KMS-11 (cell line): ENCODE results near the gene LPIN3.

ENCODE experiments used
- H2AFZ ChIP-seq: fragments of 200-600 bp; sonication (generic); 2 replicates; pipeline ENCODE4 v1.6.1; 2016; ENCODE audit warnings: antibody characterized with exemption, mixed run types, low read depth
- H3K27ac ChIP-seq: fragments of 200-600 bp; sonication (generic); 2 replicates; pipeline ENCODE4 v1.6.1; 2016; ENCODE audit warnings: mild to moderate bottlenecking, mixed run types
- H3K27me3 ChIP-seq: fragments of 200-600 bp; sonication (generic); 2 replicates; pipeline ENCODE4 v1.6.1; 2017; ENCODE audit warnings: mild to moderate bottlenecking, low read depth, mixed run types, moderate library complexity; ENCODE audit not compliant: insufficient read depth
- H3K36me3 ChIP-seq: fragments of 200-600 bp; sonication (generic); 2 replicates; pipeline ENCODE4 v1.6.1; 2017; ENCODE audit warnings: mild to moderate bottlenecking, mixed run types; ENCODE audit not compliant: insufficient read depth
- H3K4me1 ChIP-seq: fragments of 200-600 bp; sonication (generic); 2 replicates; pipeline ENCODE4 v1.6.1; 2016; ENCODE audit warnings: mild to moderate bottlenecking, low read depth, mixed run types; ENCODE audit not compliant: poor library complexity, severe bottlenecking
- H3K4me2 ChIP-seq: fragments of 200-600 bp; sonication (generic); 2 replicates; pipeline ENCODE4 v1.7.0; 2016; ENCODE audit warnings: mild to moderate bottlenecking, mixed run types
- H3K4me3 ChIP-seq: fragments of 200-600 bp; sonication (generic); IDR thresholded peaks from 2 replicates; pipeline ENCODE4 v1.6.1; 2017; ENCODE audit warnings: low read depth, low read length, mixed read lengths; ENCODE audit not compliant: insufficient read depth
- H3K79me2 ChIP-seq: fragments of 200-600 bp; sonication (generic); 2 replicates; pipeline ENCODE4 v1.6.1; 2016; ENCODE audit warnings: low read depth, mixed run types; ENCODE audit not compliant: insufficient read depth
- H3K9ac ChIP-seq: fragments of 200-600 bp; sonication (generic); 2 replicates; pipeline ENCODE4 v1.6.1; 2016; ENCODE audit warnings: mild to moderate bottlenecking, mixed run types
- H4K20me1 ChIP-seq: fragments of 200-600 bp; sonication (generic); 2 replicates; pipeline ENCODE4 v1.6.1; 2016; ENCODE audit warnings: mild to moderate bottlenecking, mixed run types; ENCODE audit not compliant: insufficient read depth
- TF ChIP-seq, protein P1 (sequence below): fragments of 200-600 bp; sonication (generic); conservative IDR thresholded peaks from 2 replicates; pipeline ENCODE4 v1.6.1; 2017; ENCODE audit warnings: low read depth, mild to moderate bottlenecking, antibody characterized with exemption, low read length, moderate library complexity, mixed read lengths

LPIN3 gene

DNA sequence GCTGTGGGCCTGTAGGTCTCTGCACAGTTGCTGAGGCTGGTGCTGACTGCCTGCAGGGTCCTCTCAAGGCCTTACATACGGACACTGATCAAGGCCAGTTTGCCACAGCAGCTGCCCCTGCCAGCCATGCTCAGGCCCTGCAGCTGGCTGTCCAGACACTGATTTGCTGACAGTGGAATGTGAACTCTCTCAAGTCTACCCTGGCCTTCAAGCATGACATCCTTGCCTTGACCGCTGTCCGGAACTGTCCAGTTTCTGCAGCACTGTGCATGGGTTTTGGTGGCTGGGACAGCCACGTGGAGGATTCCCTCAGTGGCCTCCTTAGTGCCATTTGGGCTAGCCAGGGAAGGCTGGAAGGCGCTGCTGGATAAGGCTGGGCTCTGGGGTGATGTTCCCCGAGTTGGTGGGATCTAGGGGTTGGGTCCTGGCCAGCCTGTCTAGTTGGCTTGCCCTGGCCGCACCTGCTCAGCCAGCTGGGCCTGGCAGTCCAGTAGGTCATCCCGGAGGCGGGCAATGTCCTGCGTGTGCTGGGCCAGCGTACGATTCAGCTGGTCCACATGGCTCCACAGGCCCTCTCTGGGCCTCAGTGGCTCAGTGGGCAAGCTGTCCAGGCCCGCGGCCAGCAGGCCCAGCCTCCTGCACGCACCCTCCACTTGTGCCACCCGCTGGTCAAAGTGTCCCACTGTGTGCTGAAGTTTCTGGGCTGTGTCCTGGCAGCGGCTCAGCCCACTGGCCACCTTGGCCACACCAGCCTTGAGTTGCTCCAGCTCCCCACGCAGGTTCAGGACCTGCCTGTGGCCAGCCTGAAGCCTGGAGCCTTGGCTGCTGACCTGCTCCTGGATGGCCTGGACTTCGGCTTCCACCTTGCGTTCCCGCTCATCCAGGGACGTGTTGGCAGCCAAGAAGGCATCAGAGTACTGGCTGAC lies 20.5 kb downstream of the LPIN3 start:
- H3K4me3 ChIP-seq = no peak overlapping the region
- no peaks in the 10 kb centered on the region for H3K27me3 ChIP-seq
- no peaks in the 10 kb centered on the region for H3K4me1 ChIP-seq
- no peaks in the 10 kb centered on the region for H3K79me2 ChIP-seq
- H3K36me3 ChIP-seq = no peaks in the 10 kb centered on the region
- TF ChIP-seq, protein P1, sequence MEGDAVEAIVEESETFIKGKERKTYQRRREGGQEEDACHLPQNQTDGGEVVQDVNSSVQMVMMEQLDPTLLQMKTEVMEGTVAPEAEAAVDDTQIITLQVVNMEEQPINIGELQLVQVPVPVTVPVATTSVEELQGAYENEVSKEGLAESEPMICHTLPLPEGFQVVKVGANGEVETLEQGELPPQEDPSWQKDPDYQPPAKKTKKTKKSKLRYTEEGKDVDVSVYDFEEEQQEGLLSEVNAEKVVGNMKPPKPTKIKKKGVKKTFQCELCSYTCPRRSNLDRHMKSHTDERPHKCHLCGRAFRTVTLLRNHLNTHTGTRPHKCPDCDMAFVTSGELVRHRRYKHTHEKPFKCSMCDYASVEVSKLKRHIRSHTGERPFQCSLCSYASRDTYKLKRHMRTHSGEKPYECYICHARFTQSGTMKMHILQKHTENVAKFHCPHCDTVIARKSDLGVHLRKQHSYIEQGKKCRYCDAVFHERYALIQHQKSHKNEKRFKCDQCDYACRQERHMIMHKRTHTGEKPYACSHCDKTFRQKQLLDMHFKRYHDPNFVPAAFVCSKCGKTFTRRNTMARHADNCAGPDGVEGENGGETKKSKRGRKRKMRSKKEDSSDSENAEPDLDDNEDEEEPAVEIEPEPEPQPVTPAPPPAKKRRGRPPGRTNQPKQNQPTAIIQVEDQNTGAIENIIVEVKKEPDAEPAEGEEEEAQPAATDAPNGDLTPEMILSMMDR = no peak
- no peak overlapping the region for H3K27ac ChIP-seq
- no peak overlapping the region for H3K9ac ChIP-seq
- no peak overlapping the region for H2AFZ ChIP-seq
- H4K20me1 ChIP-seq = no peaks in the 10 kb centered on the region
- H3K4me2 ChIP-seq = no peak overlapping the region

DNA sequence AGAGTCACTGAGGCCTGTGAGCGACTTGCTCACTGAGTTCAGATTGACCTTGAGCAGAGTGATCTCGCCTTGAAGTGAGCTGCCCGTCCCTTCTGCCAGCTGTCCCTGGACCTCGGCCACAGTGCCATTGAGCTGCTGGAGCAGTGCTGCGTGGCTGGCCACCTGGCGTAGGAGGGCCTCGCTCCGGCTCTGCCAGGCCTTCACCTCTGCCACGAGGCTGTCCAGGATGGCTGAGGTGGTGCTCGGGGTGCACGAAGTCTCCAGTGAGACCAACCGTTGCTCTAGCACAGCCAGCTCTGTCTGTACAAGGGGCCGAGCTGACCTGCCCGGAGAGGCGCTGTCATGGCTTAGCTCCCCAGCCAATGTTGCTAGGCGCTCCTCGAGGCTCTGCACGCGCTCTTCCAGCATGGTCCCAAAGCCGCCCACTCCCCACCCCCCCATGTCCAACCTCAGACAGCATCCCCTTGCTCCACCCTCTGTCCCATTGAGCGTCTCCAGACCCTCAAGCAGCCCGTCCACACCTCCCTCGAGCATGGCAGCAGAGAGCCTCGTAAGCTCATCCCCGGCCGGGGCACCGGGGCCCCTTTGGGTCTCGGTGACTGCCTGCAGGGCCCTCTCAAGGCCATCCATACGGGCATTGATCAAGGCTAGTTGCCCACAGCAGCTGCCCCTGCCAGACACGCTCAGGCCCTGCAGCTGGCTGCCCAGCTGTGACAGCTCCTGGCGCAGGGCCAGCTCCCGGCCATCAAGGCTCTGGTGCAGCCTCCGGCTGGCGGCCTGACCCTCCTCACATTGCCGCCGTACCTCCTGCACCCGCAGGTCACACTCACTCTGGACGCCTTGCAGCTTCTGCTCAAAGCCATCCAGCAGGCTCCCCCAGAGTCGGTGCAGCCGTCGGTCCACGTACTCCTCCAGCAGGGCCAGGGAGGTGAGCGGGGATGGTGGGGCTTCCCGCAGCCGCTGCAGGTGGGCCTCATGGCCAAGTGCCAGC lies 21.4 kb downstream of the LPIN3 start:
- Histone ChIP-seq H3K36me3 (no peaks in the 10 kb centered on the region), H3K4me1 (no peaks in the 10 kb centered on the region), H3K9ac (no peak overlapping the region), H3K27me3 (no peaks in the 10 kb centered on the region), H3K79me2 (no peaks in the 10 kb centered on the region), H2AFZ (no peak overlapping the region), H3K27ac (no peak overlapping the region), H3K4me2 (no peak overlapping the region), H3K4me3 (no peak overlapping the region), H4K20me1 (no peaks in the 10 kb centered on the region)
- TF ChIP-seq, protein P1 = no peak

DNA sequence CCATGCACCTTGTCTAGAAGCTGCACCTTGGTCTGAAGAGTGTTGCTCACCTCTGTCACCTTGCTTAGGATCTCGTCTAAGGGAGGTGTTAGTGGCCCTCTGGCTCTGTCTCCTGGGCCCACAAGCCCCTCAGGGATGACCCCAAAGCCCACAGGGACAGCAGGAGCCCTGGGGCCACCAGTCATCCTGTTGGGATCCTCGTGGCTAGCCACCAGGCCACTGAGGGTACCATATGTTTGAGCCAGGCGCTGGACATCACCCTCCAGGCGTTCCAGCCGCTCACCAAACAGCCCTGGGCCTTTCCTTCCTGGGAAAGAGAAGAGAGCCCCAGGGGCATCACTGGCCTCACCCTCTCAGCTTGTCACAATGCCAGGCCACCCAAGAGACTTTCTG lies 22.1 kb downstream of the LPIN3 start:
- Histone ChIP-seq H3K4me2 (no peak overlapping the region), H3K36me3 (no peaks in the 10 kb centered on the region), H3K27ac (no peak overlapping the region), H3K27me3 (no peaks in the 10 kb centered on the region), H3K4me3 (no peak overlapping the region), H3K4me1 (no peaks in the 10 kb centered on the region), H4K20me1 (no peaks in the 10 kb centered on the region), H3K9ac (no peak overlapping the region), H2AFZ (no peak overlapping the region), H3K79me2 (no peaks in the 10 kb centered on the region)
- TF ChIP-seq, protein P1 = no peak

GRCh38 chr20:41363601-41364000 lies 23.0 kb downstream of the LPIN3 start:
- Histone ChIP-seq H3K9ac (no peak overlapping the region), H3K4me3 (no peak overlapping the region), H4K20me1 (no peaks in the 10 kb centered on the region), H2AFZ (no peak overlapping the region), H3K27me3 (no peaks in the 10 kb centered on the region), H3K36me3 (no peaks in the 10 kb centered on the region), H3K4me1 (no peaks in the 10 kb centered on the region), H3K79me2 (no peaks in the 10 kb centered on the region), H3K27ac (no peak overlapping the region), H3K4me2 (no peak overlapping the region)
- TF ChIP-seq, protein P1 = no peak
